Muscle layer of colon (tissue), 2 donors: ENCODE results near the gene ROCK2.

Experiments
- H3K27ac ChIP-seq: one replicate; pipeline ENCODE4 v1.7.0; 2013; ENCODE audit warnings: low read depth, mild to moderate bottlenecking, low read length, moderate library complexity
- H3K27me3 ChIP-seq, 2 donors: one replicate each; pipeline ENCODE4 v1.7.0; 2013; ENCODE audit warnings: low read length in 2 of 2, mild to moderate bottlenecking in 2 of 2; ENCODE audit not compliant: insufficient read depth in 2 of 2, control insufficient read depth in 1 of 2
- H3K36me3 ChIP-seq: one replicate; pipeline ENCODE4 v1.7.0; 2013; ENCODE audit warnings: mild to moderate bottlenecking, low read length; ENCODE audit not compliant: insufficient read depth
- H3K4me1 ChIP-seq: one replicate; pipeline ENCODE4 v1.7.0; 2013; ENCODE audit warnings: mild to moderate bottlenecking, low read length; ENCODE audit not compliant: insufficient read depth
- H3K4me3 ChIP-seq, 2 donors: one replicate each; pipeline ENCODE4 v1.7.0; 2013; ENCODE audit warnings: low read length in 2 of 2, low read depth in 1 of 2, mild to moderate bottlenecking in 1 of 2, moderate library complexity in 1 of 2
- H3K9ac ChIP-seq: one replicate; pipeline ENCODE4 v1.7.0; 2013; ENCODE audit warnings: low read length
- H3K9me3 ChIP-seq: one replicate; pipeline ENCODE4 v1.7.0; 2013; ENCODE audit warnings: mild to moderate bottlenecking, low read length
- donor health status: abdominal sarcoma.
- donor health status: Adenocarcinoma of cecum.

Gene ROCK2

DNA sequence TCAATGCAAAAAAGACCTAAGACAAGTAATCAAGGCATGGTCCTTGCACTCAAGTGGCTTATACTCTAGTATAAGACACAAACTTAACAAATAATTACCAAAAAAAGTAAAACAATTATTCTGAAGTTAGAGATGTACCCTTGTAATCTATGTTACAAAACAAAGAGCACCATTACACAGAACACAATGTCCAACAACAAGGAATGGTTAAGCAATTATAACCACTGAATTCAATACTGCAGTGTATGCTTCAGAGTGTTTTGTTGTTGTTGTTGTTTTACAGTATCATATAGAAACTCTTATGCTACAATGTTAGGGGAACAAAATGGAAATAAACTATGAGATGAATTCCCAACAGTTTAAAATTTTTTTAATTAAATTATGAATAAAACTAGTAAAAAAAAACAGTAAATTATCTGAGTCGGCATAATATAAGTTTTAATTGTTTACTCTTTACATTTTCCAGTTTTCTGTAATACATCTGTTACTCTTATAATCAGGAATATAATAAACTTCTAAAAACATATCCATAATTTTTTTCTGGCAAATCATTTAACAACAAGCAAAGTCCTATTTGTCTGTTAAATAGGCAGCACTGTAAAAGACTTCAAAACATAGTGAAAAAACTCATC is 29.2 kb downstream of the ROCK2 start:
- H3K4me1 ChIP-seq, result peaks cover 14% of the 10 kb centered on the region
- no peak overlapping the region for H3K9ac ChIP-seq
- H3K9me3 ChIP-seq, result no peaks in the 10 kb centered on the region
- H3K36me3 ChIP-seq, result no peaks in the 10 kb centered on the region
- H3K27ac ChIP-seq, result no peak overlapping the region
- H3K4me3 ChIP-seq, result no peak overlapping the region
- no peaks in the 10 kb centered on the region for H3K27me3 ChIP-seq

DNA sequence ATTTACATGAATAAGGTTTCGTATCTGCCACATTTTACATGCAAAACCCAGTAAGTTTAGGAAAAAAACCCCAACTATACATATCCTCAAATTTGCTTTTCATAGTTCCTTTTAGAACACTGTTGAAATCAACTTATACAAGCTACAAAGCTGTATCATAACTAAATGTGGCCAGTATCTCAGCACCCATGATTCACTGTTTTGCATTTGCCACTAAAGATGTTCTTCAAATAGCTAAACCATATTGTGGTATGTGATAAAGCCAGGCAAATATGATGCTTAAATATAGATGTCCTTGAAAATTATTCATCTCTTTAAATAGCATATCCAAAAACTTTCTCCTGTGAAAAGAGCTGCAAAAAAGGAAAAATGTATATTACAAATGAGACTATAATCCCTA is 29.9 kb downstream of the ROCK2 start:
- H3K9me3 ChIP-seq, result no peaks in the 10 kb centered on the region
- no peaks in the 10 kb centered on the region for H3K36me3 ChIP-seq
- no peak overlapping the region for H3K27ac ChIP-seq
- H3K27me3 ChIP-seq, result no peaks in the 10 kb centered on the region
- no peak overlapping the region for H3K4me3 ChIP-seq
- no peak overlapping the region for H3K9ac ChIP-seq
- H3K4me1 ChIP-seq, result peaks cover 10% of the 10 kb centered on the region

DNA sequence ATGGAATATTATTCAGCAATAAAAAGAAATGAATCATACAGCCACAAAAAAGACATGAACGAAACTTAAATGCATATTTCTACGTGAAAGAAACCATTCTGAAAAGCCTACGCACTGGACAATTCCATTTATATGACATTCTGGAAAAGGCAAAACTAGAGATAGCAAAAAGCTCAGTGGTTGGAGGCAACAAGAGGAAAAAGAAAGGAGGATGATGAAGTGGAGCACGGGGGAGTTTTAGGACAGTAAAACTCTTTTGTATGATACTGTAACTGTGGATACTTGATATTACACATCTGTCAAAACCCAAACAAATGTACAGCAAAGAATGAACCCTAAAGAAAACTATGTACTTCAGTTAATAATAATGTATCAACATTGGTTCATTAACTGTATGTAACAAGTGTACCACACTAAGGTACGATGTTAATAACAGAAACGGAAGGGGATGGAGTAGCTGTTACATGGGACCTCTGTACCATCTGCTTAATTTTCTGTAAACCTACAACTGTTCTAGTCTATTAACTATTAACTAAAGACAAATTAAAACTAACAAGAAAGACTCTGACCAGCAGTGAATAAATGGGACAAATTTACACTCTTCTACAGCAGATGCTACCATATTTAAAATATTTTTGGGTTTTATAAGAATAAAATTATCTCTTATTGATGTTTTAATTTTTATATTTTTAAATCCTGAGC is 31.5 kb downstream of the ROCK2 start:
- H3K4me1 ChIP-seq, result peaks cover 10% of the 10 kb centered on the region
- H3K27me3 ChIP-seq, result no peaks in the 10 kb centered on the region
- no peak overlapping the region for H3K9ac ChIP-seq
- no peak overlapping the region for H3K4me3 ChIP-seq
- H3K9me3 ChIP-seq, result no peaks in the 10 kb centered on the region
- H3K36me3 ChIP-seq, result no peaks in the 10 kb centered on the region
- no peak overlapping the region for H3K27ac ChIP-seq

DNA sequence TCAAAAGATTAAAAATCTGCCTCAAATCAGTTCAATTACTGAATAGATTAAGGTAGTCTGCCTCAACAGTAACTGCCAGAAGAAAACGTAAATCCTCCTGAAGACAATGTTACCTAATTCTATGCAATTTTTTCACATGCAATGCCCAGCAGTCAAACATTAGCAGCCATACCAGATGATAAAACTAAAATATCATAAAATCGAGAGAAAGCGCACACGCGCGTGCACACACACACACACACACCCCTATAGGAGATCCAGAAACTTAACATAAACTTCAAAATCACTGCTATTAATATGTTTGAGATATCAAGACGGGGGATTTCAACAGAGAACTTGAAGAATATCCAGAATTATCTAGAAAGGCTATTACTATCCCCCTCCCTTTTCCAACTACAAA is 32.9 kb downstream of the ROCK2 start:
- Histone ChIP-seq H3K27me3 (no peaks in the 10 kb centered on the region), H3K36me3 (no peaks in the 10 kb centered on the region), H3K27ac (no peak overlapping the region), H3K4me3 (no peak overlapping the region), H3K9ac (no peak overlapping the region), H3K4me1 (peaks cover 9% of the 10 kb centered on the region), H3K9me3 (no peaks in the 10 kb centered on the region)

DNA sequence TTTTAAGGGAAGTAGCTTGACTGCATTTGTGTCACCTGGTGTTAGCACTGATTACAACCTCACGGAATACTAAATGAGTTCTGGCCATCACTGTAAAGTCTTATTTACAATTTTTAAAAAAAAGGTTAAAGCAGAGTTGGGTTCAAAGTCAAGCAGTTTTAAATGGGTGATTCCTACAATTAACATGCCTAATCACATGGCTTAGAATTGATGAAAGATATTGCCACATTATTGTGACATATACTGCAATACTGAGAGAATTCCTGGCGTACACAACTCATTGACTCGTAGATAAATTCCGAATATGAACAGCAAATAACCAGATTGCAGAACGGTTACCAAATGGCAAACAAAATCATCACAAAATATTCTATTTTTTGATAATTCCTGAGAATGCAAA is 34.2 kb downstream of the ROCK2 start:
- Histone ChIP-seq H3K4me1 (peaks cover 10% of the 10 kb centered on the region), H3K27ac (no peak overlapping the region), H3K27me3 (no peaks in the 10 kb centered on the region), H3K4me3 (no peak overlapping the region), H3K9ac (no peak overlapping the region), H3K36me3 (no peaks in the 10 kb centered on the region), H3K9me3 (no peaks in the 10 kb centered on the region)

DNA sequence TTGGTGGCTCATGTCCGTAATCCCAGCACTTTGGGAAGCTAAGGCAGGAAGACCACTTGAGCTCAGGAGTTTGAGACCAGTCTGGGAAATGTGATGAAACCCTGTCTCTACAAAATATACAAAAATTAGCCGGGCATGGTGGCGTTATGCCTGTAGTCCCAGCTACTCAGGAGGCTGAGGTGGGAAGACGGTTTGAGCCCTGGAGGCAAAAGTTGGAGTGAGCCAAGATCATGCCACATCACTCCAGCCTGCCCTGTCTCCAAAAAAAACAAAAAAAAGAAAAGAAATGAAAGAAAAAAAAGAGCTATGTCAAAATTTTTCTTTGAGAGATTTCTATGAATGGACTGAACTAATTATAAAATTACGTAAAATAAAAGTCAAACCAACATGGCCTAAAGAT is 34.7 kb downstream of the ROCK2 start:
- Histone ChIP-seq H3K36me3 (no peaks in the 10 kb centered on the region), H3K9me3 (no peaks in the 10 kb centered on the region), H3K27me3 (no peaks in the 10 kb centered on the region), H3K4me3 (no peak overlapping the region), H3K9ac (no peak overlapping the region), H3K27ac (no peak overlapping the region), H3K4me1 (peaks cover 12% of the 10 kb centered on the region)

DNA sequence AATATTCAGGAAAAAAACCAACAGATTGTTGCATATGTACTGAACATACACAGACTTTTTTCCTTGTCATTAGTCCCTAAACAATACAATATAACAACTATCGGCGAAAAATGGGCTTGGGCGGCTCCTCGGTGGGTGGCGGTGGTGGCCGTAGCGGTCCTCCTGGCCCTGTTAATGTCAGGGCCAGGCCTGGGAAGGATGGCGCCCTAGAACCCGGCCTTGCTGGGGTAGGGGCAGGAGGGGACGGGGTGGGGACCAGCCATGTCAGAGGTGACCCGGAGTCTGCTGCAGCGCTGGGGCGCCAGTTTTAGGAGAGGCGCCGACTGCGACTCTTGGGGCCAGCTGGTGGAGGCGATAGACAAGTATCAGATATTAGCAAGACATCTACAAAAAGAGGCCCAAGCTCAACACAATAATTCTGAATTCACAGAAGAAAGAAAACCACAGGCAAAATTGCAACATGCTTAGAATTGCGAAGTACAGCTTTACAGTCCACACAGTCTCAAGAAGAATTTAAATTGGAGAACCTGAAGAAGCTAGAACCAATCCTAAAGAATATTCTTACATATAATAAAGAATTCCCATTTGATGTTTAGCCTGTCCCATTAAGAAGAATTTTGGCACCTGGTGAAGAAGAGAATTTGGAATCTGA is 36.5 kb downstream of the ROCK2 start:
- Histone ChIP-seq H3K36me3 (no peaks in the 10 kb centered on the region), H3K4me3 (no peak overlapping the region), H3K4me1 (peaks cover 20% of the 10 kb centered on the region), H3K27ac (no peak overlapping the region), H3K27me3 (no peaks in the 10 kb centered on the region), H3K9me3 (no peaks in the 10 kb centered on the region), H3K9ac (no peak overlapping the region)

DNA sequence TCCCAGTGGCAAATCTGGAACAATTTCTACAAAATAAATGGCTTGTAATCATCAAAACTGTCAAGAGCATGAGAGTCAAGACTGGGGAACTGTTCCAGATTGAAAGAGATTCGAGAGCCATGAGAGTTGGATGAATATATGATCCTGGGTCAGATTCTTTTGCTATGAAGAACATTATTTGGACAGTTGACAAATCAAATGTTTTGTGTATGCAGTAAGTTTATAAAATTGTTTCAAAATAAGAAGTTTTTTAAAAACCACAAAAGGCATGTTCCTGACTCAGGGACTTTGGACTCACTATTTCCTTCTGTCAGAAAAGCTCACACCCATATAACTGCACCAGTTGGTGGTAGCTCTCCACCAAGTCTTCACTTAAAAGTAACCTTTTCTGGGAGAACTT is 38.5 kb downstream of the ROCK2 start:
- H3K9me3 ChIP-seq, result no peaks in the 10 kb centered on the region
- peaks cover 20% of the 10 kb centered on the region for H3K4me1 ChIP-seq
- no peak overlapping the region for H3K4me3 ChIP-seq
- H3K27me3 ChIP-seq, result no peaks in the 10 kb centered on the region
- no peak overlapping the region for H3K9ac ChIP-seq
- H3K27ac ChIP-seq, result no peak overlapping the region
- no peaks in the 10 kb centered on the region for H3K36me3 ChIP-seq

DNA sequence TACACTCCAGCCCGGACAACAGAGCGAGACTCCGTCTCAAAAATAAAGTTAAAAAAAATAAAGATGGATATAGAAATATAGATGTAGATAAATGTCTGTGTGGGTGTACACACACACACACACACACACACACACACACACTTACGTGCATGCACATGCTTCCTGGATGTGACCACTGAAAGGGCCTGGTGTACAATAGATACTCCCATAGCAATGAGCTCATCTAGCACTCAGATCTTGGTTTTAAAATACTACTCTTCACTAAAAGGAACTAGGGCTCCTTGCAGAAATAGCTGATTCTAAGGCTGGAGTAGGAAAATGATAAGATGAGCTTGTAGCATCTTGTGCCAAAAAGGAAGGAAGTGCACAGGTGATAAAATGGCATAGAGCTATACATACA is 39.1 kb downstream of the ROCK2 start:
- H3K4me1 ChIP-seq, result peaks cover 20% of the 10 kb centered on the region
- no peaks in the 10 kb centered on the region for H3K27me3 ChIP-seq

DNA sequence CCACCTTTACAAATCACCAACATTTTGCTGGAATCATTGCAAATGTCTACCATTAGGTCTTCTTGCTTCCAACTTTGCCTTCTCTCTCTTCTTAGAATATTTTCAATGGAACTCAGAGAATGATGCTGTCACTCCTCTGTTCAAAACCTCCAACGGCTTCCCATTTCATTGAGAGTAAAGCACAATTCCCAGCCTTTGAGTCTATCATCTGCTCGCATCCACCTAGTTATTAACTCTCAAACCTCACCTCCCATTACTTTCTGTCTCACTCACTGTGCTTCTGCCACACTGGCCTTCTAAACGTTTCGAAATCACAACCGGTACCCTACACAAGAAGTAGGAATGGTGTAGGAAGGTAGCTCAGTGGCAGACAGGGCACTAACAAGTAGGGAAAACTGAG is 40.0 kb downstream of the ROCK2 start:
- Histone ChIP-seq H3K9ac (no peak overlapping the region), H3K36me3 (no peaks in the 10 kb centered on the region), H3K4me3 (no peak overlapping the region), H3K27ac (no peak overlapping the region), H3K27me3 (no peaks in the 10 kb centered on the region), H3K9me3 (no peaks in the 10 kb centered on the region), H3K4me1 (peaks cover 20% of the 10 kb centered on the region)

More for the DNA sequence above, 39.1 kb downstream of the ROCK2 start:
- no peak overlapping the region for H3K27ac ChIP-seq
- no peak overlapping the region for H3K4me3 ChIP-seq
- no peaks in the 10 kb centered on the region for H3K9me3 ChIP-seq
- H3K9ac ChIP-seq, result no peak overlapping the region
- no peaks in the 10 kb centered on the region for H3K36me3 ChIP-seq

DNA sequence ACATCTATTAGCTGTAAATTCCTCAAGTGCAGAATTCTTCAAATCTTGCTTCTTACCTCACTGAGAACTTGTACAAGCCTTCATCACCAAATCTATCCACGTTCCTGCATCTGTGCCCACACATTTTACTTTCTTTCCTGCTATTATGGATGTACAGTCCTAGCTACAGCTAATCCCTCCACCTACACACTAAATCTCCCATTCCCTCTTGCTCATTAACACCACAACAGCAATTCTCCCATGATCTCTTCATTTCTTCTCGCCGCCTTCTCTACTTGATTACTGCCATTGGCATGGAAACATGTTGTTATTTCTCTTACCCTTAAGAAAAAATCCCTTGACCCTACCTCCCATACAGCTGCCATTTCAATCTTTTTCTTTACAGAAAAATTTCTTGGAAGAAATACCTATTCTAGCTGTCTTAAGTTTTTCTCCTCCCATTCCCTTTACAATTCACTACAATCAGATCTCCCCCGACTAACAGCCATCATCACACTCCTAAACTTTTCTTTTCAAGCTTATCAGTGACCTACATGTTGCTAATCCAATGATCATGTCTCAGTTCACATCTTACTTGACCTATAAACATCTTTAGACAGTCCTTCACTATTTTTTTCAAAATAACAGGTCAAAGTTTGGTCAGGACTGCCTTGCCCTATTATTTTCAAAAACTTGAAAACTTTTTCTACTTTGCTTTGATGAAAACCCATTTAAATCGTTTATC is 41.0 kb downstream of the ROCK2 start:
- H3K27ac ChIP-seq, result no peak overlapping the region
- no peaks in the 10 kb centered on the region for H3K9me3 ChIP-seq
- peaks cover 21% of the 10 kb centered on the region for H3K4me1 ChIP-seq
- no peaks in the 10 kb centered on the region for H3K36me3 ChIP-seq
- H3K9ac ChIP-seq, result no peak overlapping the region
- no peaks in the 10 kb centered on the region for H3K27me3 ChIP-seq
- H3K4me3 ChIP-seq, result no peak overlapping the region
